ENCODE results near the gene ZNF446. TPM values are rescaled to one million over a fixed set of nuclear protein-coding genes. Genes with fewer than 3 reads are reported as not detected.
"Not testable (repeated sequence)": the region's sequence is repeated elsewhere in the genome, so short reads cannot be mapped to it uniquely, and the experiment has no call there.

ZNF446 gene
- total RNA-seq, 2 donors from 2014 or later: 7.9 to 10.0 TPM

- H3K4me3 ChIP-seq: no peak overlapping the region
- H3K27ac ChIP-seq: no peak overlapping the region
- H3K36me3 ChIP-seq: peaks cover 33% of the 10 kb centered on the region
- H3K27me3 ChIP-seq: no peaks in the 10 kb centered on the region
- TF ChIP-seq, protein P1, sequence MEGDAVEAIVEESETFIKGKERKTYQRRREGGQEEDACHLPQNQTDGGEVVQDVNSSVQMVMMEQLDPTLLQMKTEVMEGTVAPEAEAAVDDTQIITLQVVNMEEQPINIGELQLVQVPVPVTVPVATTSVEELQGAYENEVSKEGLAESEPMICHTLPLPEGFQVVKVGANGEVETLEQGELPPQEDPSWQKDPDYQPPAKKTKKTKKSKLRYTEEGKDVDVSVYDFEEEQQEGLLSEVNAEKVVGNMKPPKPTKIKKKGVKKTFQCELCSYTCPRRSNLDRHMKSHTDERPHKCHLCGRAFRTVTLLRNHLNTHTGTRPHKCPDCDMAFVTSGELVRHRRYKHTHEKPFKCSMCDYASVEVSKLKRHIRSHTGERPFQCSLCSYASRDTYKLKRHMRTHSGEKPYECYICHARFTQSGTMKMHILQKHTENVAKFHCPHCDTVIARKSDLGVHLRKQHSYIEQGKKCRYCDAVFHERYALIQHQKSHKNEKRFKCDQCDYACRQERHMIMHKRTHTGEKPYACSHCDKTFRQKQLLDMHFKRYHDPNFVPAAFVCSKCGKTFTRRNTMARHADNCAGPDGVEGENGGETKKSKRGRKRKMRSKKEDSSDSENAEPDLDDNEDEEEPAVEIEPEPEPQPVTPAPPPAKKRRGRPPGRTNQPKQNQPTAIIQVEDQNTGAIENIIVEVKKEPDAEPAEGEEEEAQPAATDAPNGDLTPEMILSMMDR (IDR thresholded peaks at IDR 0.05): no peak
- no peak for DNase-seq (ENCODE audit: low spot score)
- no peaks in the 10 kb centered on the region for H3K9me3 ChIP-seq
- H3K4me1 ChIP-seq: peaks cover 0 to 18% of the 10 kb centered on the region in 2 donors
Observed at GRCh38 chr19:58468216-58468839, 7.8 kb upstream of the ZNF446 start.

DNA sequence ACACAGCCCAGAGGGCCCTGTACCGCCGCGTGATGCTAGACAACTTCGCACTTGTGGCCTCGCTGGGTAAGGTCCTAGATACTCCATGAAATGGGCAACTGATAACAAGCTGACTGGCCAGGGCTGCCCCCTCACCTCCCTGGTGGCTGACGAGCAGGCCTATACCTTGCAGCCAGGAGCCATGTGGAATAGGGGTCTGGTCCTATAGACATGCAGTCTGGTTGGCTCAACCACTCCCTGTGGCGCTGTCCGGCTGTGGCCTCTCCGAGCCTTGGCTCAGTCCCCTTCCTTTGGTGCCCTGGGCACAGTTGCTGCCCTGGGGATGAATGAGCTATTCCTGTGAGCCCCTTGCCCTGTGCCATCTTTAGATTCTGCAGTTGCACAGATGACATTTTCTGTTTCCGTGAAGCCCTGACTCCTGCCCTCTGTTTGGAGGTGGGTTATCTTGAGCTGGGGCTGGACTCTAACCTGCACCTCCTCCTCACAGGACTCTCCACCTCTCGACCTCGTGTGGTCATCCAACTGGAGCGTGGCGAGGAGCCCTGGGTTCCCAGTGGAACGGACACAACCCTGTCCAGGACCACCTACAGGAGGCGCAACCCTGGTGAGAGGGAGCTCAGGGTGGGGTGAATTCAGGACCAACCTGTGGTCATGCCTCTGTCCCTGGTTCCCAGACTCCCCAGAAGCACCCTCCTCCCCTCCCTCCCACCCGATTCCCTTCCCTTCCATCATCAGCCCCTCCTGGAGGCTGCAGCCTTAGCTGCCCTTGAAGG lies 6.7 kb upstream of the ZNF446 start:
- H3K4me1 ChIP-seq: peaks cover 0 to 19% of the 10 kb centered on the region in 2 donors
- peaks cover 34% of the 10 kb centered on the region for H3K36me3 ChIP-seq
- H3K4me3 ChIP-seq: no peak overlapping the region
- H3K9me3 ChIP-seq: no peaks in the 10 kb centered on the region
- no peak overlapping the region for H3K27ac ChIP-seq
- no peak for DNase-seq (ENCODE audit: low spot score)
- TF ChIP-seq, protein P1 (IDR thresholded peaks at IDR 0.05): no peak
- no peaks in the 10 kb centered on the region for H3K27me3 ChIP-seq

- Histone ChIP-seq H3K36me3 (peaks cover 34% of the 10 kb centered on the region), H3K4me1 (peaks cover 0 to 29% of the 10 kb centered on the region in 2 donors)
- H3K4me3 ChIP-seq; DNase-seq (ENCODE audit: low spot score); H3K27ac ChIP-seq; H3K9me3 ChIP-seq; H3K27me3 ChIP-seq: not testable (repeated sequence)
Observed at GRCh38 chr19:58470837-58471543, 5.2 kb upstream of the ZNF446 start.

- DNase-seq (ENCODE audit: low spot score): no peak
- H3K4me3 ChIP-seq: no peak overlapping the region
Observed at GRCh38 chr19:58471736-58472135, 4.4 kb upstream of the ZNF446 start.

DNA sequence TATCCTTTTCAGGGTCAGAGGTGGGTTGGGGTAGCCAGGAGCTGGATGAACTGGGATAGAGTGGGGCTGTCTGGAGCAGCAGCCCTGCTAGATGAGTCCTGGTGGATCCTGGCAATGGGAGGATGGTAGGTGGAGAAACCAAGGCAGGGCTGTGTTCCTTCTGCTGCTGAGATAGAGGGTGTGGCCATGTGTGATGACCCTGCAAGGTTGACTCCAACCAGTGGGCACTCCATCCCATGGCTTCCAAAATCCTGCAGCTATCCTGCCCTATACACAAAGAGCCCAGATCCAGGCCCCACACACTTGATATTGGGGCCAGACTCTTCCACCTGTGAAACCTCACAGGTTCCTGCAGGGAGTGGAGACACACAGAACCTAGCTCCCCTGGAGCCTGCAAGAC lies 2.4 kb upstream of the ZNF446 start:
- H3K4me1 ChIP-seq: peaks cover 0 to 25% of the 10 kb centered on the region in 2 donors
- TF ChIP-seq, protein P1 (IDR thresholded peaks at IDR 0.05): no peak
- peaks cover 34% of the 10 kb centered on the region for H3K36me3 ChIP-seq
- H3K9me3 ChIP-seq: no peaks in the 10 kb centered on the region
- no peak overlapping the region for H3K4me3 ChIP-seq
- no peak for DNase-seq (ENCODE audit: low spot score)
- H3K27ac ChIP-seq: no peak overlapping the region
- no peaks in the 10 kb centered on the region for H3K27me3 ChIP-seq

More at GRCh38 chr19:58471736-58472135, 4.4 kb upstream of the ZNF446 start:
- no peaks in the 10 kb centered on the region for H3K9me3 ChIP-seq
- H3K36me3 ChIP-seq: peaks cover 34% of the 10 kb centered on the region
- TF ChIP-seq, protein P1 (IDR thresholded peaks at IDR 0.05): no peak
- H3K27me3 ChIP-seq: no peaks in the 10 kb centered on the region
- H3K27ac ChIP-seq: no peak overlapping the region
- peaks cover 0 to 29% of the 10 kb centered on the region in 2 donors for H3K4me1 ChIP-seq

Data from right atrium auricular region (tissue), 2 donors.